Measurements from ENCODE around the gene USP10.
A peak's percentile ranks its signal among the peaks of the same experiment; 100 is the strongest.

Gene USP10

GRCh38 chr16:84724606-84725309, 25.0 kb downstream of the USP10 start:
- no peak for DNase-seq (ENCODE audit: low read depth, low spot score)
- H3K4me3 ChIP-seq (ENCODE audit: low read depth, low read length) = no peak overlapping the region
- TF ChIP-seq CTCF (IDR thresholded peaks at IDR 0.05; ENCODE audit: low read depth, low read length) = no peak
- in situ Hi-C loops (cut with HindIII; ENCODE audit: low sequenced_read_pairs) = no loop called here

GRCh38 chr16:84725481-84726078, 25.8 kb downstream of the USP10 start:
- no peak for DNase-seq (ENCODE audit: low read depth, low spot score)
- in situ Hi-C loops (cut with HindIII; ENCODE audit: low sequenced_read_pairs) = no loop called here
- no peak overlapping the region for H3K4me3 ChIP-seq (ENCODE audit: low read depth, low read length)
- TF ChIP-seq CTCF (IDR thresholded peaks at IDR 0.05; ENCODE audit: low read depth, low read length) = no peak

GRCh38 chr16:84726079-84726668, 26.4 kb downstream of the USP10 start:
- no peak overlapping the region for H3K4me3 ChIP-seq (ENCODE audit: low read depth, low read length)
- TF ChIP-seq CTCF (IDR thresholded peaks at IDR 0.05; ENCODE audit: low read depth, low read length) = peak; percentile 94
- DNase-seq (ENCODE audit: low read depth, low spot score) = peak; percentile 84
- in situ Hi-C loops (cut with HindIII; ENCODE audit: low sequenced_read_pairs) = no loop called here

GRCh38 chr16:84726669-84727467, 27.1 kb downstream of the USP10 start:
- in situ Hi-C loops (cut with HindIII; ENCODE audit: low sequenced_read_pairs) = no loop called here

GRCh38 chr16:84728853-84729424, 29.1 kb downstream of the USP10 start:
- no peak for TF ChIP-seq CTCF (IDR thresholded peaks at IDR 0.05; ENCODE audit: low read depth, low read length)
- in situ Hi-C loops (cut with HindIII; ENCODE audit: low sequenced_read_pairs) = no loop called here
- H3K4me3 ChIP-seq (ENCODE audit: low read depth, low read length) = no peak overlapping the region
- no peak for DNase-seq (ENCODE audit: low read depth, low spot score)

More at GRCh38 chr16:84726669-84727467, 27.1 kb downstream of the USP10 start:
- no peak for TF ChIP-seq CTCF (IDR thresholded peaks at IDR 0.05; ENCODE audit: low read depth, low read length)
- no peak overlapping the region for H3K4me3 ChIP-seq (ENCODE audit: low read depth, low read length)
- no peak for DNase-seq (ENCODE audit: low read depth, low spot score)

- DNase-seq (ENCODE audit: low read depth, low spot score) = no peak
- peak overlapping the region; percentile 15 for H3K4me3 ChIP-seq (ENCODE audit: low read depth, low read length)
- in situ Hi-C loops (cut with HindIII; ENCODE audit: low sequenced_read_pairs) = no loop called here
- TF ChIP-seq CTCF (IDR thresholded peaks at IDR 0.05; ENCODE audit: low read depth, low read length) = no peak
Observed at GRCh38 chr16:84729716-84730320, 30.0 kb downstream of the USP10 start.

Measured in astrocyte of the spinal cord (primary cell).